Neural progenitor cell (in vitro differentiated cells): Measurements from ENCODE around the gene MYOM3. TPM values are rescaled to one million over a fixed set of nuclear protein-coding genes. Genes with fewer than 3 reads are reported as not detected.
A peak's percentile ranks its signal among the peaks of the same experiment; 100 is the strongest.

ENCODE experiments used
- DNase-seq: peaks from one replicate; pipeline ENCODE4 v3.0.0-alpha.2; 2016; ENCODE audit warnings: low spot score
- H2AFZ ChIP-seq: fragments of 200-600 bp; sonication (generic); replicated peaks from 2 replicates; pipeline ENCODE4 v1.6.1; 2016; ENCODE audit warnings: antibody characterized with exemption
- H3F3A ChIP-seq: fragments of 200-600 bp; sonication (generic); 2 replicates; pipeline ENCODE4 v1.6.1; 2016; ENCODE audit warnings: antibody characterized with exemption, low read depth
- H3K27ac ChIP-seq: fragments of 200-600 bp; sonication (generic); 2 replicates; pipeline ENCODE4 v1.5.1; 2016; ENCODE audit warnings: mild to moderate bottlenecking
- H3K27me3 ChIP-seq: fragments of 200-600 bp; sonication (generic); 2 replicates; pipeline ENCODE4 v1.6.1; 2016; ENCODE audit warnings: mild to moderate bottlenecking, moderate library complexity
- H3K36me3 ChIP-seq: fragments of 200-600 bp; sonication (generic); 2 replicates; pipeline ENCODE4 v1.5.1; 2016
- H3K4me1 ChIP-seq: fragments of 200-600 bp; sonication (generic); 2 replicates; pipeline ENCODE4 v1.6.1; 2016; ENCODE audit warnings: mixed run types
- H3K4me2 ChIP-seq: fragments of 200-600 bp; sonication (generic); 2 replicates; pipeline ENCODE4 v1.6.1; 2016
- H3K4me3 ChIP-seq: fragments of 200-600 bp; sonication (generic); 2 replicates; pipeline ENCODE4 v1.5.1; 2016
- H3K79me2 ChIP-seq: fragments of 200-600 bp; sonication (generic); 2 replicates; pipeline ENCODE4 v1.6.1; 2016; ENCODE audit warnings: low read depth
- H3K9ac ChIP-seq: fragments of 200-600 bp; sonication (generic); 2 replicates; pipeline ENCODE4 v1.6.1; 2016
- H3K9me3 ChIP-seq: fragments of 200-600 bp; sonication (generic); 2 replicates; pipeline ENCODE4 v1.5.1; 2016; ENCODE audit warnings: low read depth
- H4K20me1 ChIP-seq: fragments of 200-600 bp; sonication (generic); 2 replicates; pipeline ENCODE4 v1.6.1; 2016; ENCODE audit warnings: low read depth
- H3K27ac Mint-ChIP-seq: 3 replicates; pipeline ENCODE4 v1.8.0; 2021; ENCODE audit warnings: mixed read lengths
- H3K27me3 Mint-ChIP-seq: 2 replicates; pipeline ENCODE4 v1.8.0; 2022; ENCODE audit warnings: low read depth, mild to moderate bottlenecking, inconsistent platforms, moderate library complexity, mixed read lengths; ENCODE audit not compliant: insufficient read depth
- H3K36me3 Mint-ChIP-seq: 3 replicates; pipeline ENCODE4 v1.8.0; 2021; ENCODE audit warnings: mixed read lengths
- H3K4me1 Mint-ChIP-seq: 3 replicates; pipeline ENCODE4 v1.8.0; 2021; ENCODE audit warnings: mixed read lengths
- H3K4me3 Mint-ChIP-seq: 3 replicates; pipeline ENCODE4 v1.8.0; 2021; ENCODE audit warnings: mild to moderate bottlenecking, moderate library complexity, mixed read lengths
- H3K9me3 Mint-ChIP-seq: 3 replicates; pipeline ENCODE4 v1.8.0; 2020; ENCODE audit warnings: mixed read lengths
- EZH2 ChIP-seq: fragments of 200-600 bp; sonication (generic); IDR thresholded peaks from 2 replicates; pipeline ENCODE4 v1.6.1; 2017; ENCODE audit warnings: antibody characterized with exemption, mild to moderate bottlenecking, moderate library complexity
- EZH2phosphoT487 ChIP-seq: fragments of 200-600 bp; sonication (generic); IDR thresholded peaks from 2 replicates; pipeline ENCODE4 v1.6.1; 2017; ENCODE audit warnings: antibody characterized with exemption
- total RNA-seq: library from RNA; depleted of rRNA; stranded (reverse); fragments of >200 nt; gene quantifications from 2 replicates; pipeline ENCODE4 v1.2.3, GENCODE V29; 2015; ENCODE audit warnings: low replicate concordance
- TF ChIP-seq, protein P1 (sequence below): fragments of 200-600 bp; sonication (generic); IDR thresholded peaks from 2 replicates; pipeline ENCODE4 v1.5.1; 2017; ENCODE audit warnings: antibody characterized with exemption, mild to moderate bottlenecking

The MYOM3 gene
- total RNA-seq, 1 donor from 2014 or later, result not detected

GRCh38 chr1:24096009-24096738 is 15.8 kb downstream of the MYOM3 start:
- no peaks in the 10 kb centered on the region for H3K9me3 ChIP-seq
- no peak overlapping the region for H3K4me3 ChIP-seq
- no peaks in the 10 kb centered on the region for H3K4me1 ChIP-seq
- DNase-seq, result no peak
- H2AFZ ChIP-seq, result no peak overlapping the region
- Mint-ChIP-seq H3K36me3 (no peaks in the 10 kb centered on the region), H3K9me3 (no peaks in the 10 kb centered on the region), H3K27ac (no peak overlapping the region), H3K4me1 (peaks cover 10% of the 10 kb centered on the region), H3K27me3 (peaks cover 7% of the 10 kb centered on the region), H3K4me3 (no peak overlapping the region)
- no peak overlapping the region for H3K9ac ChIP-seq
- H3K4me2 ChIP-seq, result no peak overlapping the region
- H3K27ac ChIP-seq, result no peak overlapping the region
- H4K20me1 ChIP-seq, result no peaks in the 10 kb centered on the region
- no peaks in the 10 kb centered on the region for H3K36me3 ChIP-seq
- TF ChIP-seq, protein P1, sequence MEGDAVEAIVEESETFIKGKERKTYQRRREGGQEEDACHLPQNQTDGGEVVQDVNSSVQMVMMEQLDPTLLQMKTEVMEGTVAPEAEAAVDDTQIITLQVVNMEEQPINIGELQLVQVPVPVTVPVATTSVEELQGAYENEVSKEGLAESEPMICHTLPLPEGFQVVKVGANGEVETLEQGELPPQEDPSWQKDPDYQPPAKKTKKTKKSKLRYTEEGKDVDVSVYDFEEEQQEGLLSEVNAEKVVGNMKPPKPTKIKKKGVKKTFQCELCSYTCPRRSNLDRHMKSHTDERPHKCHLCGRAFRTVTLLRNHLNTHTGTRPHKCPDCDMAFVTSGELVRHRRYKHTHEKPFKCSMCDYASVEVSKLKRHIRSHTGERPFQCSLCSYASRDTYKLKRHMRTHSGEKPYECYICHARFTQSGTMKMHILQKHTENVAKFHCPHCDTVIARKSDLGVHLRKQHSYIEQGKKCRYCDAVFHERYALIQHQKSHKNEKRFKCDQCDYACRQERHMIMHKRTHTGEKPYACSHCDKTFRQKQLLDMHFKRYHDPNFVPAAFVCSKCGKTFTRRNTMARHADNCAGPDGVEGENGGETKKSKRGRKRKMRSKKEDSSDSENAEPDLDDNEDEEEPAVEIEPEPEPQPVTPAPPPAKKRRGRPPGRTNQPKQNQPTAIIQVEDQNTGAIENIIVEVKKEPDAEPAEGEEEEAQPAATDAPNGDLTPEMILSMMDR, result no peak
- TF ChIP-seq EZH2phosphoT487 (no peak), EZH2 (no peak)
- H3F3A ChIP-seq, result no peaks in the 10 kb centered on the region
- no peaks in the 10 kb centered on the region for H3K27me3 ChIP-seq
- no peaks in the 10 kb centered on the region for H3K79me2 ChIP-seq

GRCh38 chr1:24095140-24095859 is 16.6 kb downstream of the MYOM3 start:
- peaks cover 7% of the 10 kb centered on the region for H3K27me3 Mint-ChIP-seq
- no peaks in the 10 kb centered on the region for H3K36me3 Mint-ChIP-seq
- no peaks in the 10 kb centered on the region for H3K9me3 ChIP-seq
- TF ChIP-seq, protein P1, result no peak
- no peak for TF ChIP-seq EZH2
- H3K4me1 Mint-ChIP-seq, result peaks cover 6% of the 10 kb centered on the region
- H3K27ac Mint-ChIP-seq, result no peak overlapping the region
- no peak overlapping the region for H3K27ac ChIP-seq
- no peak overlapping the region for H3K4me2 ChIP-seq
- H3F3A ChIP-seq, result no peaks in the 10 kb centered on the region
- no peaks in the 10 kb centered on the region for H4K20me1 ChIP-seq
- no peak for DNase-seq
- no peak overlapping the region for H2AFZ ChIP-seq
- H3K4me3 Mint-ChIP-seq, result peak overlapping the region; percentile 54
- H3K36me3 ChIP-seq, result no peaks in the 10 kb centered on the region
- H3K79me2 ChIP-seq, result no peaks in the 10 kb centered on the region
- no peak overlapping the region for H3K9ac ChIP-seq
- H3K4me3 ChIP-seq, result no peak overlapping the region
- H3K9me3 Mint-ChIP-seq, result no peaks in the 10 kb centered on the region
- H3K27me3 ChIP-seq, result no peaks in the 10 kb centered on the region
- H3K4me1 ChIP-seq, result no peaks in the 10 kb centered on the region

- no peaks in the 10 kb centered on the region for H3F3A ChIP-seq
- peak overlapping the region; percentile 54 for H3K4me3 Mint-ChIP-seq
- no peak for DNase-seq
Observed at GRCh38 chr1:24094554-24094953, 17.4 kb downstream of the MYOM3 start.

More at GRCh38 chr1:24094554-24094953, 17.4 kb downstream of the MYOM3 start:
- Histone ChIP-seq H3K4me3 (no peak overlapping the region), H3K27ac (no peak overlapping the region), H3K79me2 (no peaks in the 10 kb centered on the region), H2AFZ (no peak overlapping the region), H3K4me1 (no peaks in the 10 kb centered on the region), H3K4me2 (no peak overlapping the region), H3K27me3 (no peaks in the 10 kb centered on the region), H3K36me3 (no peaks in the 10 kb centered on the region), H3K9ac (no peak overlapping the region), H3K9me3 (no peaks in the 10 kb centered on the region), H4K20me1 (no peaks in the 10 kb centered on the region)
- no peaks in the 10 kb centered on the region for H3K36me3 Mint-ChIP-seq
- H3K4me1 Mint-ChIP-seq, result peaks cover 6% of the 10 kb centered on the region
- TF ChIP-seq, protein P1, result peak; percentile 25
- TF ChIP-seq EZH2, result no peak
- H3K27me3 Mint-ChIP-seq, result peaks cover 6% of the 10 kb centered on the region
- no peak overlapping the region for H3K27ac Mint-ChIP-seq
- no peaks in the 10 kb centered on the region for H3K9me3 Mint-ChIP-seq
